Uterus (tissue), 2 donors: Measurements from ENCODE around the gene GLIS1.

Source experiments
- CTCF ChIP-seq, 4 experiments: fragments of 200-600 bp in 2 of 4; fragments of 450-650 bp in 2 of 4; sonication (generic) in 2 of 4; IDR thresholded peaks; one replicate each; pipeline ENCODE4 v1.5.1; 2016 to 2019; ENCODE audit warnings: antibody characterized with exemption in 4 of 4, mild to moderate bottlenecking in 2 of 4, moderate library complexity in 1 of 4
- POLR2A ChIP-seq, 2 donors: fragments of 450-650 bp; IDR thresholded peaks; one replicate each; pipeline ENCODE4 v1.6.1; 2016; ENCODE audit warnings: antibody characterized with exemption in 2 of 2, mild to moderate bottlenecking in 1 of 2, moderate library complexity in 1 of 2

GRCh38 chr1:53657891-53658396 lies 81.0 kb downstream of the GLIS1 start:
- TF ChIP-seq POLR2A (IDR thresholded peaks at IDR 0.05) (no peak), CTCF (IDR thresholded peaks at IDR 0.05) (no peak)
